AG10803 (cell line): Measurements from ENCODE around the gene ABHD2.

ENCODE experiments used
- DNase-seq: peaks from one replicate; pipeline ENCODE4 v3.0.0; 2010; ENCODE audit warnings: low read depth
- H3K4me3 ChIP-seq: 2 replicates; pipeline ENCODE4 v1.5.1; 2011; ENCODE audit warnings: mild to moderate bottlenecking, low read length, control low read depth
- TF ChIP-seq, protein P1 (sequence below): conservative IDR thresholded peaks from 2 replicates; pipeline ENCODE4 v1.5.1; 2011; ENCODE audit warnings: mild to moderate bottlenecking, low read length, control low read depth, inconsistent platforms

The ABHD2 gene

GRCh38 chr15:89095073-89095472, 6.8 kb downstream of the ABHD2 start:
- TF ChIP-seq, protein P1, sequence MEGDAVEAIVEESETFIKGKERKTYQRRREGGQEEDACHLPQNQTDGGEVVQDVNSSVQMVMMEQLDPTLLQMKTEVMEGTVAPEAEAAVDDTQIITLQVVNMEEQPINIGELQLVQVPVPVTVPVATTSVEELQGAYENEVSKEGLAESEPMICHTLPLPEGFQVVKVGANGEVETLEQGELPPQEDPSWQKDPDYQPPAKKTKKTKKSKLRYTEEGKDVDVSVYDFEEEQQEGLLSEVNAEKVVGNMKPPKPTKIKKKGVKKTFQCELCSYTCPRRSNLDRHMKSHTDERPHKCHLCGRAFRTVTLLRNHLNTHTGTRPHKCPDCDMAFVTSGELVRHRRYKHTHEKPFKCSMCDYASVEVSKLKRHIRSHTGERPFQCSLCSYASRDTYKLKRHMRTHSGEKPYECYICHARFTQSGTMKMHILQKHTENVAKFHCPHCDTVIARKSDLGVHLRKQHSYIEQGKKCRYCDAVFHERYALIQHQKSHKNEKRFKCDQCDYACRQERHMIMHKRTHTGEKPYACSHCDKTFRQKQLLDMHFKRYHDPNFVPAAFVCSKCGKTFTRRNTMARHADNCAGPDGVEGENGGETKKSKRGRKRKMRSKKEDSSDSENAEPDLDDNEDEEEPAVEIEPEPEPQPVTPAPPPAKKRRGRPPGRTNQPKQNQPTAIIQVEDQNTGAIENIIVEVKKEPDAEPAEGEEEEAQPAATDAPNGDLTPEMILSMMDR, result no peak
- DNase-seq, result no peak
- H3K4me3 ChIP-seq, result no peak overlapping the region

DNA sequence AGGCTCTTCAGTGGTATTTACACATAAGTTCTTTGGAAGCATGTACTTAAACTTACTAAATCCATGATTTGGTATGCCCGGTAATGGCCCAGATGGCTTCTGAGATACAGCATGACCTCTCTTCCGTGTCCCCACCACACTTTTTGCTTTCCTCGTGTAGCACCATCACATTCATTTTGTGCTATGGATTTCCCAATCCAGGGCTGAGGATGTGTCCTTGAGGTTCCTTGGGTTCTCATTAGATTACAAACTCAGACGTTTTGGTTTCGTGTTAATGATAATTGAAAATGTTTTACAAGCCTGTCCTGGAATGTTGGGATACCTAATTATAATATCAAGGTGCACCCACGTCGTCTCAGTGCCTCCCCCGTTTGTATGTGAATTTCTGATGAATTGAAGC, 7.3 kb downstream of the ABHD2 start:
- DNase-seq, result no peak
- no peak overlapping the region for H3K4me3 ChIP-seq
- TF ChIP-seq, protein P1, result no peak

DNA sequence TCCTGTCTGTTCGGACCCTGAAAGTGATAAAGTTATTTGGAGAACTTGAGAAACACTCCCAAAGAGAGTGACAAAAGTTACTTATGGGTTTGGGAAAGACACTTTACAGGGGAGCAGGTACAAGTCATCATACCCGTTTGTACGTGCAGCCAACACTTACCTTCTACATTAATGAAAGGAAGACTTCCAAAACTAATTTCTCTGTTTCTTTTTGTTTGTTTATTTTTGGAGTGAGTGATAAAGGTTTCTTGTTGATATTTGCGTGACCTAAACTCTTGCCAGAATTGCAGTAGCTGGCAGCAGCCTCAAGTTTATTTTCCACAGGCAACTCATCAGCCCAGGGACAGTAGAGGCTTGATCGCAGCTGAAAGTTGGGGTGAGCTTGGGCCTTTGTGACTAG, 8.4 kb downstream of the ABHD2 start:
- DNase-seq, result no peak
- H3K4me3 ChIP-seq, result no peak overlapping the region
- TF ChIP-seq, protein P1, result no peak

GRCh38 chr15:89097313-89097712, 9.1 kb downstream of the ABHD2 start:
- TF ChIP-seq, protein P1, result no peak
- no peak for DNase-seq
- H3K4me3 ChIP-seq, result no peak overlapping the region

GRCh38 chr15:89098281-89098680, 10.0 kb downstream of the ABHD2 start:
- TF ChIP-seq, protein P1, result no peak
- no peak overlapping the region for H3K4me3 ChIP-seq
- no peak for DNase-seq

GRCh38 chr15:89099968-89100367, 11.7 kb downstream of the ABHD2 start:
- TF ChIP-seq, protein P1, result no peak
- DNase-seq, result no peak
- H3K4me3 ChIP-seq, result no peak overlapping the region

GRCh38 chr15:89101302-89102193, 13.3 kb downstream of the ABHD2 start:
- DNase-seq, result peak; percentile 96
- TF ChIP-seq, protein P1, result no peak
- no peak overlapping the region for H3K4me3 ChIP-seq
